HCEC 1CT (cell line): Measurements from ENCODE around the gene USP54.

Experiments used
- DNase-seq: peaks from one replicate; pipeline ENCODE4 v3.0.0-alpha.2; 2017

The USP54 gene

DNA sequence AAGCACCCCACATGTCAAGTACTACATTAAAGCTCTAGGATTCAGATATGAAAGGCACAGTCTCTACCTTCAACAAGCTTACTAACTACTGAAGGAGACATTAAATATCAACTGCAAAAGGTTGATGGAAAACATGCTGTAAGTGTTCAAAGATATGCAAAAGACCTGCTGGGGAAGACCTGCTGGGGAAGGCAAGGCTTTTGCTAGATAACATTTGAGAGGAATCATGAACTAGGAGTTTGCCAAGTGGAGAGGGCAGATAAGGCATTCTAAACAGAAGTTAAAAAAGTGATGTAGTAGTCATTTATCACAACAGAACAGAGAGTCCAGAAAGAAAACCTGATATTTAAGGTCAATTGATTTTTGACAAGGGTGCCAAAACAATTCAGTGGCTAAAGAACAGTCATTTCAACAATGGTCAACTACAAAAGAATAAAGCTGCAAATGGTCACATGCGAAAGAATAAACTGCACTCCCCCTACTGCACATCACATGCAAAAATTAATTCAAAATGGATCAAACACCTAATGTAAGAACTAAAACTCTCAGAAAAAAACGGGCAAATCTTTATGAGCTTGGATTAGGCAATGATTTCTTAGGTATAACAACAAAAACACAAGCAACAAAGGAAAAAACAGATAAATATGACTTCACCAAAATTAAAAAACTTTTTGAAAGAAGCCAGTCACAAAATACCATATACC lies 134.8 kb downstream of the USP54 start:
- DNase-seq: no peak

DNA sequence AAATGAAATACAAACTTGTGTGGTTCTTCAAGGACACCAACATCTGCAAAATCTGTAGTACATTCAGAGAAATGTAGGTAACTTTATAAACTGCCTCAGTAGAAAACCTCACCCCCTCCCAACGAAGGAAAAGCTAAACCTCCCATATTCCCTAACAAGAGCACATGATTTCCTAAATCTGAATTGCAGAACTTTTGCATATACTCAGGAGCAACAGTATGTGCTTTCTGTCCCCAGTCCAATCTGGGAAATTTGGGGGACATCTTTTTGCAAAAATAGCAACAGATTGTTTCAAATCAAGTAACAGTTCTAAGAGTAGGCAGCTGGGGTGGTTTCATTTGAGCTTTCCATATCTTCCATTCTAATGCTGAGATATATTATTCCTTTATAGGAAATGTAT lies 142.0 kb downstream of the USP54 start:
- DNase-seq: no peak

DNA sequence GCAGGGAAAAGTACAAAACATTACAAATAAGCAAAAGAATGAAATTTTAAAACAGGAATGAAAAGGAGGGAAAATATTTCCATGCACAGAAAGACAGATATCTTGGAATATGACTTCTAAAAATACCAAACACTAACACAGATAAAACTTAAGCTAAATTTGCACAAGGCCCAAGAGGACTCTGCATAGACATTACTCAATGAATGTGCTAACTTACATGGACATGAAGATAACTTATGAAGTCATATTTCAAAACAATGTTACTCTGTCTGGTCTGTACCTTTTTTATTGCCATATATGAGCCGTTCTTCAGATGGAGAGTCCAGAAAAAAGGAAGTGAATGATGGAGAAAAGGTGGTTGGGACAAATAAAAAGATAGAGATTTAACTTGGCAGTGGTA lies 142.8 kb downstream of the USP54 start:
- DNase-seq: no peak
